Parathyroid adenoma (tissue), 2 donors: ENCODE data around the gene BRWD1.

Source experiments
- H2AFZ ChIP-seq: fragments of 300-600 bp; sonication (generic); one replicate; pipeline ENCODE4 v1.7.0; 2017; ENCODE audit warnings: antibody characterized with exemption, mild to moderate bottlenecking
- H3K27ac ChIP-seq: fragments of 300-600 bp; sonication (generic); one replicate; pipeline ENCODE4 v1.7.0; 2017
- H3K27me3 ChIP-seq: fragments of 300-600 bp; sonication (generic); one replicate; pipeline ENCODE4 v1.7.0; 2017; ENCODE audit warnings: low read length; ENCODE audit not compliant: control insufficient read depth, insufficient read depth
- H3K36me3 ChIP-seq: fragments of 300-600 bp; sonication (generic); one replicate; pipeline ENCODE4 v1.7.0; 2017; ENCODE audit warnings: low read length; ENCODE audit not compliant: control insufficient read depth, insufficient read depth
- H3K4me1 ChIP-seq: fragments of 300-600 bp; sonication (generic); one replicate; pipeline ENCODE4 v1.7.0; 2017; ENCODE audit warnings: control low read depth
- H3K4me2 ChIP-seq: fragments of 300-600 bp; sonication (generic); one replicate; pipeline ENCODE4 v1.7.0; 2017; ENCODE audit warnings: low read length
- H3K4me3 ChIP-seq: fragments of 300-600 bp; sonication (generic); one replicate; pipeline ENCODE4 v1.7.0; 2017; ENCODE audit warnings: low read depth, low read length
- H3K79me2 ChIP-seq: fragments of 300-600 bp; sonication (generic); one replicate; pipeline ENCODE4 v1.7.0; 2017; ENCODE audit warnings: control low read depth
- H3K9ac ChIP-seq: fragments of 300-600 bp; sonication (generic); one replicate; pipeline ENCODE4 v1.7.0; 2017; ENCODE audit warnings: mild to moderate bottlenecking
- H3K9me3 ChIP-seq: fragments of 300-600 bp; sonication (generic); one replicate; pipeline ENCODE4 v1.7.0; 2017; ENCODE audit warnings: low read length; ENCODE audit not compliant: control insufficient read depth
- TF ChIP-seq, protein P1 (sequence below): fragments of 300-600 bp; sonication (generic); IDR thresholded peaks from one replicate; pipeline ENCODE4 v1.7.0; 2017; ENCODE audit warnings: antibody characterized with exemption, mild to moderate bottlenecking
- donor health status: primary hyperparathyroidism.

The BRWD1 gene

DNA sequence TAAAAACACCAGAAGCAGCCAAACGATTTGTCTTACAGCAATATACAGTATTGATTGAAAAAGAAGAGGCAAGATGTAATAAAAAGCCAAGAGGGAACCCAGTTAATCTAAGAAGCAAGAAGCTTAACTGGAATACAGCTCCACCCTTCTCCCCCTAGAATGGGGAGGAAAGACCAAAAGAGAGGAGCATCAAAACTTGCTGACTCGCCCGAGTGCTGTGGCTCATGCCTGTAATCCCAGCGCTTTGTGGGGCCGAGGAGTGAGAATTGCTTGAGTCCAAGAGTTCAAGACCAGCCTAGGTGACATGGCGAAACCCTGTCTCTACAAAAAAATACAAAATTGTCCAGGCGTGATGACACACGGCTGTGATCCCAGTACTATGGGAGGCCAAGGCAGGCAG is 32.2 kb downstream of the BRWD1 start:
- Histone ChIP-seq H3K4me1 (no peaks in the 10 kb centered on the region), H3K9me3 (no peaks in the 10 kb centered on the region), H3K4me3 (no peak overlapping the region), H3K79me2 (no peaks in the 10 kb centered on the region), H2AFZ (no peak overlapping the region), H3K36me3 (no peaks in the 10 kb centered on the region), H3K27me3 (no peaks in the 10 kb centered on the region), H3K9ac (no peak overlapping the region), H3K4me2 (no peak overlapping the region), H3K27ac (no peak overlapping the region)
- TF ChIP-seq, protein P1, sequence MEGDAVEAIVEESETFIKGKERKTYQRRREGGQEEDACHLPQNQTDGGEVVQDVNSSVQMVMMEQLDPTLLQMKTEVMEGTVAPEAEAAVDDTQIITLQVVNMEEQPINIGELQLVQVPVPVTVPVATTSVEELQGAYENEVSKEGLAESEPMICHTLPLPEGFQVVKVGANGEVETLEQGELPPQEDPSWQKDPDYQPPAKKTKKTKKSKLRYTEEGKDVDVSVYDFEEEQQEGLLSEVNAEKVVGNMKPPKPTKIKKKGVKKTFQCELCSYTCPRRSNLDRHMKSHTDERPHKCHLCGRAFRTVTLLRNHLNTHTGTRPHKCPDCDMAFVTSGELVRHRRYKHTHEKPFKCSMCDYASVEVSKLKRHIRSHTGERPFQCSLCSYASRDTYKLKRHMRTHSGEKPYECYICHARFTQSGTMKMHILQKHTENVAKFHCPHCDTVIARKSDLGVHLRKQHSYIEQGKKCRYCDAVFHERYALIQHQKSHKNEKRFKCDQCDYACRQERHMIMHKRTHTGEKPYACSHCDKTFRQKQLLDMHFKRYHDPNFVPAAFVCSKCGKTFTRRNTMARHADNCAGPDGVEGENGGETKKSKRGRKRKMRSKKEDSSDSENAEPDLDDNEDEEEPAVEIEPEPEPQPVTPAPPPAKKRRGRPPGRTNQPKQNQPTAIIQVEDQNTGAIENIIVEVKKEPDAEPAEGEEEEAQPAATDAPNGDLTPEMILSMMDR = no peak

DNA sequence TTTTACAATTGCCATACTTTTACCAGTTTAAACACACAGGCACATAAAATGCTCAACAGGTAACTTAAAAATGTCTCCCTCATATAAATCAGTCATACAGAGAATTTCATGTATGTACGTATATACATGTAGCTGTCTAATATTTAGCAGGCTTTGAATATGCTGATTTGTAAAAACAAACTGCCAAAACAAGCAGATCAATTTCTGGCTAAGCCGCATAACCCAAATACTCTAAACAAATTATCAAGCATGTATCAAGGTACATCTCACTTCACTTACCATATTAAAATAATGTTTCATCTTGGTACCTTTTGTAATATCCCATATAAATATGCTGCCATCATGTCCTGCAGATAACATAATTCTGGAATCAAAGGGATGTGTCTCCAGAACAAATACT is 43.8 kb downstream of the BRWD1 start:
- Histone ChIP-seq H3K36me3 (no peaks in the 10 kb centered on the region), H3K27me3 (no peaks in the 10 kb centered on the region), H3K4me2 (no peak overlapping the region), H2AFZ (no peak overlapping the region), H3K4me3 (no peak overlapping the region), H3K4me1 (no peaks in the 10 kb centered on the region), H3K27ac (no peak overlapping the region), H3K79me2 (no peaks in the 10 kb centered on the region), H3K9ac (no peak overlapping the region), H3K9me3 (no peaks in the 10 kb centered on the region)
- TF ChIP-seq, protein P1 = no peak

DNA sequence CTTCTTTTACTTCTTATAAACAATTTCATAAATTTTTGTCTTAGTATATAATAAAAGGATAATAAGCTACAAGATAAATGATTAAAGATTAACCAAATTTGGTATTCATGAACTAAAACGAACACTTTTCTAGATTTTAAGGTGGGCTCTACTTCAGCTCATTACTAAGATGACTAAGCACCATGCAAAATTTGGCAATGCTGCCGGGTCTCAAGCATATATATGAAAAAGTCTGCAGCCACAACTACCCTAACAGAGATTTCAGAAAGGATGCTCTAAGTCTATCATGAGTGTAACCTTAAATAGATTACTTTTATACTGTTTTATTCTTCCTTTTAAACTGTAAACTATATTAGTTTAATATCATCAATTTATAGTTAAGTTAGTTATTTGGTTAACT is 47.8 kb downstream of the BRWD1 start:
- Histone ChIP-seq H2AFZ (no peak overlapping the region), H3K9ac (no peak overlapping the region), H3K4me1 (no peaks in the 10 kb centered on the region), H3K79me2 (peaks cover 2% of the 10 kb centered on the region), H3K4me3 (no peak overlapping the region), H3K27me3 (no peaks in the 10 kb centered on the region), H3K4me2 (no peak overlapping the region), H3K27ac (no peak overlapping the region), H3K9me3 (no peaks in the 10 kb centered on the region), H3K36me3 (no peaks in the 10 kb centered on the region)
- TF ChIP-seq, protein P1 = no peak

DNA sequence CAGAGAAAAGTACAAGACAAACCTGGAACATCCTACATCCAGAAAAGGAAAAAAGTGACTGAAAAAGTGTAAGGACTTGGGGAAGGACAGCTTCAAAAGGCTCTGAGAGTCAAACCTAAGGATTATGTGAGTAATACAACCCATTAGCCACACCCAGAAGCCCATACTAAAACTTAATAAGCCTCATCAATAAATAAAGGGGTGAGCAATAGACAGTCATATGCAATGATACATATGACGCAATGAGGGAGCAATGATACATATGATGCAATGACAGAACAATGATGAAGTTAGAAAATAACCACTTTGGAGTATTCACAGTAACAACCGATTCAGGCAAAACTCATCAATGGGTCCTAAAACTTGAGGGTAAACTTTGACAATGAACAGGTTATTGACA is 50.1 kb downstream of the BRWD1 start:
- Histone ChIP-seq H3K4me3 (no peak overlapping the region), H3K36me3 (no peaks in the 10 kb centered on the region)
- TF ChIP-seq, protein P1 = no peak

DNA sequence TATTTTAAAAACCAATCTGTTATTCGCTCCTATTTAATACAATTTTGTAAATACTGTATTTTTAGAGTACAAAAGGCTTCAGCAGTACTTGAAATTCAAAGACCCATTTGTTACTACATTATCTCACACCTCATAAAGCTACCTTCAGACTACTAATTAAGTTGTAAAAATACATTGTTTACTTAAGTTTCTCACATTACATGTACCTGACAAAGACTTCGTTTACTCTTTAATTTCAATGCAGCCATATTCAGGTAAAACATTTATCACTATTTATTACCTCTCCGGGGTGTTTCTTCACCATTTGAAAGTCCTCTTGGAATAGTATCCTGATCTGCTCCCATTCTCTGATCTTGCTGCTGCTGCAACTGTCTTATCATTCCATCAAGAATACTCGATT is 55.2 kb downstream of the BRWD1 start:
- TF ChIP-seq, protein P1 = no peak
- no peak overlapping the region for H2AFZ ChIP-seq
- H3K9ac ChIP-seq = no peak overlapping the region
- no peaks in the 10 kb centered on the region for H3K36me3 ChIP-seq
- H3K9me3 ChIP-seq = no peaks in the 10 kb centered on the region
- H3K27me3 ChIP-seq = no peaks in the 10 kb centered on the region
- H3K4me3 ChIP-seq = no peak overlapping the region
- no peaks in the 10 kb centered on the region for H3K4me1 ChIP-seq
- no peak overlapping the region for H3K4me2 ChIP-seq
- no peak overlapping the region for H3K27ac ChIP-seq
- H3K79me2 ChIP-seq = peaks cover 2% of the 10 kb centered on the region

More for the DNA sequence above, 50.1 kb downstream of the BRWD1 start:
- H3K9me3 ChIP-seq = no peaks in the 10 kb centered on the region
- no peak overlapping the region for H3K27ac ChIP-seq
- no peak overlapping the region for H3K9ac ChIP-seq
- no peaks in the 10 kb centered on the region for H3K27me3 ChIP-seq
- H2AFZ ChIP-seq = no peak overlapping the region
- H3K79me2 ChIP-seq = peaks cover 2% of the 10 kb centered on the region
- no peaks in the 10 kb centered on the region for H3K4me1 ChIP-seq
- H3K4me2 ChIP-seq = no peak overlapping the region
